K562 treated with DMSO at 1 percent for 4 hours (cell line): ENCODE data around the gene ZNF579. TPM values are rescaled to one million over a fixed set of nuclear protein-coding genes. Genes with fewer than 3 reads are reported as not detected.

Experiments used
- total RNA-seq: library from RNA; unstranded; fragments of 300-600 nt; gene quantifications from 2 replicates; pipeline ENCODE4 v1.2.3, GENCODE V29; 2022; ENCODE audit not compliant: insufficient read depth

Gene ZNF579, protein sequence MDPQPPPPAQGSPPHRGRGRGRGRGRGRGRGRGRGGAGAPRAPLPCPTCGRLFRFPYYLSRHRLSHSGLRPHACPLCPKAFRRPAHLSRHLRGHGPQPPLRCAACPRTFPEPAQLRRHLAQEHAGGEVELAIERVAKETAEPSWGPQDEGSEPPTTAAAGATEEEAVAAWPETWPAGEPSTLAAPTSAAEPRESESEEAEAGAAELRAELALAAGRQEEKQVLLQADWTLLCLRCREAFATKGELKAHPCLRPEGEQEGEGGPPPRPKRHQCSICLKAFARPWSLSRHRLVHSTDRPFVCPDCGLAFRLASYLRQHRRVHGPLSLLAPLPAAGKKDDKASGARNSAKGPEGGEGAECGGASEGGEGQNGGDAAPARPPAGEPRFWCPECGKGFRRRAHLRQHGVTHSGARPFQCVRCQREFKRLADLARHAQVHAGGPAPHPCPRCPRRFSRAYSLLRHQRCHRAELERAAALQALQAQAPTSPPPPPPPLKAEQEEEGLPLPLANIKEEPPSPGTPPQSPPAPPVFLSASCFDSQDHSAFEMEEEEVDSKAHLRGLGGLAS
- 12.2 and 14.3 TPM in 2 replicates for total RNA-seq

DNA sequence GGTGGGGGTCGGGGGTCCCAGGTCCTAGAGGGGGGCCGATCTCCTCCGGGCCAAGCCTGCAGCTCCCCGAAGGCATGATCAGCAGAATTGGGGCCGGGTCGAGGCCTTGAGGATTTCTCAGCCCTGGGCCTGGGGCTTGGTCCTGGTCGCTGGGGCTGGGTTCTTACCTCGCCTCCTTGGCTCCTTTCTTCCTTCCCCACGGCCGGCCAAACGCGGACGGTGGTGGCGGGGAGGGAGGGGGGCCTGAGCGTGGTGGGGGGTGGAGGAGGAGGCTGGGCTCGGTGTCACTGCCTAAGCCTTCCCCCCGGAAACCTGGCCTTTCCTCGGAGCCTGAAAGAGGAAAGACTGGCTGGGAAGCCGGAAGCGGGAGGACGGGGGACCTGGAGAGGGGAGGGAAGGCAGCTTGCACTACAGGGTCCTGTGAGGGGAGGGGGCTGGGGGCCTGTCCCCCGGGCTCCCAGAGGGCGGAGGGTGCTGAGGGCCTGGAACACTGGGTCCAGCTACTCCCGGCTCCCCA lies at the start of gene ZNF579:
Gene ZNF579 (minus strand): TSS at position 221 of the 517 bp plus-strand sequence. CDS start 1,209 bp downstream, outside the sequence.

DNA sequence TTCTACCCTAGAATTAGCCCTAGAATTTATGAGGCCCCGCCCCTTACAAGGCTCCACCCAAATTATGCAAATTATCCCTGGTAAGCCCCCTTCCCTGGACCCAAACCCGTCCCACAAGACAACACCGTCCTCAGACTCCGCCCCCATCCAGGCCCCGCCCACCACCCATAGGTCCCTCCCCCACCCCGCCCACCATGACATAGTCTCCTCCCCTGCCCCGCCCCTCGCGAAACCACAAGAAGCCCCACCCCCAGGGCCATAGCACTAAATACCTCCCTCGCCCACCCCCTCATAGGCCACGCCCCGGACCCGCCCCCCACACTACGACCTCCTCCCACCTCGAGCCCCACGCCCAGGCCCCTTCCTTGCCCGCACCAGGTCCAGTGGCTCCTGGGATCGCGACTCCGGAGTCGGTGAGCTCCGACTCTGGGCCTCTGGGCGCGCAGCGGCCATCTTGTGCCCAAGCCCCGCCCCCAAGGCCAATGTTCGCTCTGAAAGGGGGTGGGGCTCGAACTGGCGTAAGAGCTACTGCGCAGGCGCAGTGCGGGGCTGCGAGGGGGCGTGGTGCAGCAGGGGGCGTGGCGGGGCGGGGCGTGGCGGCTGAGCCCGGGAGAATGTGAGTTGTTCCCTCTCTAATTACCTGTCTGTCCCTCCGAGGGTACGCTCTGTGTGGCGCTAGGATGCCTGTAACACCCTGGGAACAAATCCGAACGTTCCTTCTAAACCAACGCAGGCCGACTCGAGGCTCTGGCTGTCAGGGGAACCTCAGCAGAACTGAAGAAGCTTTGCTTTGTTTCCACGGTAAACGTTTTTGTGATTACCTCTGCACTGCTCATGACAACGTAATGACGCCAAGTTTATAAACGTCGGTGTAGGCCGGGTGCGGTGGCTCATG lies 43.7 kb upstream of the ZNF579 start, which contains the start of gene ZNF784:
Gene ZNF784 (minus strand): TSS at position 458 of the 895 bp plus-strand sequence. CDS start 5 bp downstream, at position 453.

DNA sequence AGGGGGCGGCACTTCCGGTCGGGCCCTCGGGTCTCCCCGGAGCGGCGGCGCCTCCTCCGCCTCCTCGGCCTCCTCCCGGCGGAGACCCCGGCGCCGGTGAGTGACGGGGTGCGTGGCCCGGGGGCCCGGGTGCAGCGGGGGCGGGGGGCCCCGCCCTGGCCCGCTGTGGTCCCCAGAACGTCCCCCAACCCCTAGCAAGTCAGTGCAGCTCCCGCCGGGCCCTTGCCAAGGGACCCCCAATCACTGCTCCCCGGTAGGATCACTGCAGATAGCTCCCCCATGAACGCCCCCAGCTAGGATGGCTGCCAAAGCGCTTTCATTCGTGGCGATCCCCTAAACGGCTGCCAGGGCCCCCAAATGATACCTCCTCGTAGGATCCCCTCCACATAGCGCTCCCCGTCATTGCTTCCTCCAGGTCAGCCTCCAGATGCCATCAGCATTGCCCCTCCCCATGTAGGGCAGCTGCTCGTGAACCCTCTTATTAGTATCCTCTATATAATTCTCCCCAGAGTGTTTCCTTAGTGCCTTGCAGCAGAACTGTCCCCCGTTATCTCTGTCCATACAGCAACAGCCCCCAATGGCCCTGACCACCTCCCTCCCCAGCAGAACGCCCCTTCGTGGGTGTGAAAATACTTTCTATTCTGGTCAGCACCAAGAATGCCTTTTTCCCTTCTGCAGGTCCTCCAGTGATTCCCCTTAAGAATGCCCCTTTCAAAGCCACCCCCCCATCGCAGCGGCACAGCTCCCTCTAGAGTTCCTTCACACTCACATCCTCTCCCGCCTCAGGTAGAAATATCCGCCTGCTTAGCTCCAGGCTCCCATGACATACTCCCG lies 25.2 kb upstream of the ZNF579 start, which contains the start of gene ZNF865:
Gene ZNF865 (plus strand): TSS at position 11 of the 834 bp plus-strand sequence. CDS start 7,972 bp downstream, outside the sequence.

DNA sequence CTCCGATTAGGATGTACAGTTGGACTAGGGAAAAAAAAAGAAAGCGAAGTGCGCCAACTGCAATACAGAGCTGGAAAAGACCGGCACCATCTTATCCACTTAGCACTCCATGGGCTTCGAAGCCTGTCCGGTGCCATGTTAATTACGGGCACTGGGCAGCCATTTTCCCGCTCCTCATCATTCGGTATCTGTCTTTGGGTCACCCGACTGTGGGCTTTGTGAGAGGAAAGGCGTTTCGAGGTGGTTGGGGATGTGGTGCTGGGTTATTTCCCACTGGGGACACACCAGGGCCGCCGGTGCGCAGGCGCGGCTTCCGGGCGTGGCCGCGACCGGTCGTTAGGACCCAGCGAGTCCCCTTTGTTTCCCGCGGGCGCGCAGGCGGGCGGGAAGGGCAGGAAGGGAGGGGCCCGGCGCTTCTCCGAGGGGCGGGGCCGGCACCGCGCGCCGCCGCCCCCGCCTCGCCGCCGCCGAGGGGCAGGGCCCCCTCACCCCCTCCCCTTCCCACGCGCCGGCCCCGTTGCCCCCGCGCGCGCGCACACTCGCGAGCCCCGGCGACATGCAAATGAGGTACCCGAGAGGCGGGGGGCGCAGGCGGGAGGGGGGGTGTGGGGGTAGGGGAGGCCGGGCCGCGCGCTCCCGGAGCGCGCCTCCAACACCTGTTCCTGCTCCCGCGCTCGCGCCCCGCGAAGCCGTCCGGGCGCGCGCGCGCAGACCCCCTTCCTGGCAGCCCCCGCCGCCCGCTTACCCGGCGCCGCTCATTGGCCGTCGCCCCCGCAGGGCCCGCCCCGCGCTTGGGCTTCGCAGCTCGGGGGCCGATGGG lies 19.4 kb upstream of the ZNF579 start, which contains the start of gene ZNF524:
Gene ZNF524 (plus strand): TSS at position 447 of the 820 bp plus-strand sequence. CDS start 1,825 bp downstream, outside the sequence.

DNA sequence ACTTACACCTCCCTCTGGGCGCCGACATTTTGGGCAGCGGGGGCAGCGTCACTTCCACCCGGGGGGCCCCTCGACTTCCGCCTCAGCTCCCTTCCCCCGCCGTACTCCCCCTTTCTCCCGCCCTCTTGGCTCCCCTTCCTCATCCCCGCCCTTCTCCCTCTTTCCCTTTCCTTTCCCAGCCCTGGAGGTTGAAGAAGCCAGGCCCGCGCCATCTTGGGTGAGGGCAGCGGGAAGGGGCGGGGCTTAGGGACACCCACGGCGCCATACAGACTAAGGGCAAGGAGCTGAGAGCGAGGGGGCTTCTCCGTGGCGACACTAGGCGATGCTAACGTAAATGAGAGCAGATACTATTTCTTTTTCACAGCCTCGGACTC lies 18.8 kb upstream of the ZNF579 start, which contains the start of gene FIZ1:
Gene FIZ1 (minus strand): TSS at position 50 of the 374 bp plus-strand sequence. CDS start 1,652 bp downstream, outside the sequence.

DNA sequence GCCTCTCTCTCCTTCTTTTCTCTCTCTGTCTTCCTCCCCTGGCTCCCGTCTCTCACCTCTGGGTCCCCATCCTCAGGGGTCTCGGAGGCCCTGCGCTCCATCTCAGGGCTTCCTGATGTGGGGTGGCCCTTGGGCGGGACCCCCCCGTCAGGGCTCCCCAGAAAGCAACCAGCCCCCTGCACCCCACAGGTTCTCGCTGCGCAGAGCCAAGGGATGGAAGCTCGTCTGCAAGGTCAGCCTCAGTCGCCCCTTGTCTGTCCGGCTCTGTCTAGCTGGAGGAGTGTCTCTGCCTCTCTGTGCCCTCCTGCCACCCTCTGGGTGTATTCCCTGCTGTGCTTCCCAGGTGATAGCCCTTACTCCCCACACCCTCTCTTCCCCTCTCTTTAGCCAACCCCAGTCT lies 35.2 kb downstream of the ZNF579 start, which contains the start of gene SBK3:
Gene SBK3 (minus strand): TSS at position 101 of the 400 bp plus-strand sequence. CDS start 0 bp downstream, at position 101.

DNA sequence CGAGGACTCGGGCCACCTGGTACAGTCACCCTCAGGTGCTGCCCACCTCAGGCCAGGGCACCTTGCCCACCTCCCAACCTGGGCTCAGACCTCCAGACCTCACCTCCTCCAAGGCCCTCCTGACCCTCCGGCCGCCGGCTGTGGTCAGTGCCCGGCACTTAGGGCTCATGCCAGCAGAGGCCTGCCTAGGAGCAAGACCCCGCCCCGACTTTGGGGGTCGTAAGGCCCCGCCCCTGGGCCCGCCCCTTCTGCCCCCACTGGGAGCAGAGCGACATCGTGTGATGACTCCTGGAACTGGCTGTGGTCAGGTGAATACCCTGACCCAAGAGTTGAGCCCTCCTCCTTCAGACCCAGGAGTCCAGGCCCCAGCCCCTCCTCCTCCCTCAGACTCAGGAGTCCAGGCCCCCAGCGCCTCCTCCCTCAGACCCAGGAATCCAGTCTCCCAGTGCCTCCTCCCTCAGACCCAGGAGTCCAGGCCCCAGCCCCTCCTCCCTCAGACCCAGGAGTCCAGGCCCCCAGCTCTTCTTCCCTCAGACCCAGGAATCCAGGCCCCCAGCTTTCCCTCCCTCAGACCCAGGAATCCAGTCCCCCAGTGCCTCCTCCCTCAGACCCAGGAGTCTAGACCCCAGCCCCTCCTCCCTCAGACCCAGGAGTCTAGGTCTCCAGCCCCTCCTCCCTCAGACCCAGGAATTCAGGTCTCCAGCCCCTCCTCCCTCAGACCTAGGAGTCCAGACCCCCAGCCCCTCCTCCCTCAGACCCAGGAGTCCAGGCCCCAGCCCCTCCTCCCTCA lies 43.5 kb downstream of the ZNF579 start, which contains the start of gene SBK2:
Gene SBK2 (minus strand): TSS at position 183 of the 790 bp plus-strand sequence. CDS start 839 bp downstream, outside the sequence.

Other genes starting within 250 kb of the ZNF579 start
- gene KMT5C, start 241.0 kb downstream of the ZNF579 start, total RNA-seq = 36.4 and 43.8 TPM in 2 replicates
- gene COX6B2, start 226.1 kb downstream of the ZNF579 start, total RNA-seq = 0.33 TPM in 1 of 2 replicates, not detected in the other
- not detected in 2 replicates for gene GARIN5B, start 217.6 kb downstream of the ZNF579 start, total RNA-seq
- not detected in 2 replicates for gene IL11, start 210.4 kb downstream of the ZNF579 start, total RNA-seq
- not detected in 2 replicates for gene TMEM190, start 204.0 kb downstream of the ZNF579 start, total RNA-seq
- 6.7 and 8.7 TPM in 2 replicates for gene TMEM238, start 196.6 kb downstream of the ZNF579 start, total RNA-seq
- gene RPL28, start 194.9 kb downstream of the ZNF579 start, total RNA-seq = 3,550 and 3,674 TPM in 2 replicates
- 377 and 436 TPM in 2 replicates for gene UBE2S, start 173.1 kb downstream of the ZNF579 start, total RNA-seq
- not detected in 2 replicates for gene SHISA7, start 137.5 kb downstream of the ZNF579 start, total RNA-seq
- 94.9 and 118 TPM in 2 replicates for gene ISOC2, start 119.2 kb downstream of the ZNF579 start, total RNA-seq
- not detected in 2 replicates for gene C19orf85, start 116.1 kb downstream of the ZNF579 start, total RNA-seq
- gene ZNF628, start 104.2 kb downstream of the ZNF579 start, total RNA-seq = 10.4 and 18.8 TPM in 2 replicates
- gene NAT14, start 95.7 kb downstream of the ZNF579 start, total RNA-seq = 37.1 and 38.8 TPM in 2 replicates
- 0.25 TPM in 1 of 2 replicates, not detected in the other for gene SSC5D, start 92.4 kb downstream of the ZNF579 start, total RNA-seq
- not detected in 2 replicates for gene SBK2, start 43.7 kb downstream of the ZNF579 start, total RNA-seq
- not detected in 2 replicates for gene SBK3, start 35.3 kb downstream of the ZNF579 start, total RNA-seq
- 13.4 and 17.2 TPM in 2 replicates for gene FIZ1, start 18.7 kb upstream of the ZNF579 start, total RNA-seq
- 34.2 and 37.8 TPM in 2 replicates for gene ZNF524, start 19.4 kb upstream of the ZNF579 start, total RNA-seq
- gene ZNF865, start 24.8 kb upstream of the ZNF579 start, total RNA-seq = 28.3 and 33.7 TPM in 2 replicates
- 5.5 and 6.5 TPM in 2 replicates for gene ZNF784, start 43.7 kb upstream of the ZNF579 start, total RNA-seq
- 52.4 and 60.5 TPM in 2 replicates for gene ZNF580, start 60.2 kb upstream of the ZNF579 start, total RNA-seq
- 57.6 and 69.0 TPM in 2 replicates for gene ZNF581, start 62.8 kb upstream of the ZNF579 start, total RNA-seq
- 30.7 and 33.6 TPM in 2 replicates for gene CCDC106, start 67.4 kb upstream of the ZNF579 start, total RNA-seq
- 167 and 168 TPM in 2 replicates for gene U2AF2, start 74.2 kb upstream of the ZNF579 start, total RNA-seq
- 100 and 102 TPM in 2 replicates for gene EPN1, start 94.4 kb upstream of the ZNF579 start, total RNA-seq
- not detected in 2 replicates for gene NLRP9, start 157.6 kb upstream of the ZNF579 start, total RNA-seq
- gene RFPL4A, start 178.2 kb upstream of the ZNF579 start, total RNA-seq = 1.7 and 2.4 TPM in 2 replicates
- not detected in 2 replicates for gene RFPL4AL1, start 188.3 kb upstream of the ZNF579 start, total RNA-seq